Kidney (tissue), 14 donors: ENCODE measurements around the gene DR1. TPM values are rescaled to one million over a fixed set of nuclear protein-coding genes. Genes with fewer than 3 reads are reported as not detected.

Source experiments
- DNase-seq, 5 donors: peaks; one replicate each; pipeline ENCODE4 v3.0.0-alpha.2; 2013 to 2020
- FAIRE-seq: peaks from 2 replicates; lab custom pipeline; 2012; peaks lifted over from hg19 to GRCh38; lab: Jason Lieb, UNC
- H3K27ac ChIP-seq, 2 donors: one replicate each; pipeline ENCODE4 v1.7.0; 2013; ENCODE audit warnings: low read depth in 2 of 2, low read length in 2 of 2, inconsistent platforms in 1 of 2
- H3K27me3 ChIP-seq: one replicate; pipeline ENCODE4 v1.7.1; 2013; ENCODE audit warnings: low read length, inconsistent platforms; ENCODE audit not compliant: control insufficient read depth, insufficient read depth
- H3K36me3 ChIP-seq, 3 donors: one replicate each; pipeline versions ENCODE4 v1.7.0 to v1.7.1; 2013; ENCODE audit warnings: low read length in 3 of 3, control low read depth in 1 of 3, inconsistent platforms in 1 of 3; ENCODE audit not compliant: insufficient read depth in 3 of 3, control insufficient read depth in 2 of 3
- H3K4me1 ChIP-seq, 3 donors: one replicate each; pipeline versions ENCODE4 v1.7.0 to v1.7.1; 2013; ENCODE audit warnings: low read length in 3 of 3, inconsistent platforms in 1 of 3, low read depth in 1 of 3; ENCODE audit not compliant: control insufficient read depth in 2 of 3, insufficient read depth in 2 of 3
- H3K4me3 ChIP-seq, 3 donors: one replicate each; pipeline versions ENCODE4 v1.7.0 to v1.8.1; 2013; ENCODE audit warnings: low read length in 3 of 3, control low read depth in 1 of 3, inconsistent platforms in 1 of 3
- H3K9ac ChIP-seq, 3 donors: one replicate each; pipeline versions ENCODE4 v1.7.0 to v1.7.1; 2013; ENCODE audit warnings: low read length in 3 of 3, control low read depth in 1 of 3, inconsistent platforms in 1 of 3
- H3K9me3 ChIP-seq, 3 donors: one replicate each; pipeline versions ENCODE4 v1.7.0 to v1.7.1; 2013; ENCODE audit warnings: low read length in 3 of 3, control low read depth in 1 of 3, inconsistent platforms in 1 of 3; ENCODE audit not compliant: control insufficient read depth in 2 of 3, insufficient read depth in 1 of 3
- intact Hi-C: fragments of 100-400 bp; cut with DNase I; formaldehyde crosslinking; loops from one replicate; pipeline ENCODE4 v1.11.1; 2022
- polyA plus RNA-seq: library from polyadenylated mRNA; stranded (reverse); fragments of 350-450 nt; fragmentation: Illumina TruSeq; extraction: RNeasy Lipid Tissue Mini Kit (QIAGEN cat#74804); gene quantifications from one replicate; pipeline ENCODE4 v1.2.3, GENCODE V29; 2014; ENCODE audit warnings: low read depth, low replicate concordance; ENCODE audit not compliant: insufficient read depth
- total RNA-seq: library from RNA; stranded (reverse); fragmentation: NEBNext Ultra II Directional; extraction: Animal tissue kit (Norgen Biotek cat#: 25700); gene quantifications from one replicate; pipeline ENCODE4 v1.2.1, GENCODE V29; 2021
- TF ChIP-seq, protein P1 (sequence below): IDR thresholded peaks from 3 replicates; pipeline ENCODE4 v1.5.1; 2012; ENCODE audit warnings: mild to moderate bottlenecking, moderate library complexity, borderline replicate concordance; ENCODE audit not compliant: insufficient read depth; ENCODE audit errors: extremely low read depth
- donor health status: control.
- donor health status: control.
- donor health status: control.
- donor health status: control.
- donor health status: control.
- donor health status: DM: yes; HTN: yes; CAD: no.
- donor health status: Normal renal cell carcinoma (clear cell type).

Gene DR1
- total and polyA plus RNA-seq, 2 donors from 2014 or later, result 15.6 to 49.8 TPM

DNA sequence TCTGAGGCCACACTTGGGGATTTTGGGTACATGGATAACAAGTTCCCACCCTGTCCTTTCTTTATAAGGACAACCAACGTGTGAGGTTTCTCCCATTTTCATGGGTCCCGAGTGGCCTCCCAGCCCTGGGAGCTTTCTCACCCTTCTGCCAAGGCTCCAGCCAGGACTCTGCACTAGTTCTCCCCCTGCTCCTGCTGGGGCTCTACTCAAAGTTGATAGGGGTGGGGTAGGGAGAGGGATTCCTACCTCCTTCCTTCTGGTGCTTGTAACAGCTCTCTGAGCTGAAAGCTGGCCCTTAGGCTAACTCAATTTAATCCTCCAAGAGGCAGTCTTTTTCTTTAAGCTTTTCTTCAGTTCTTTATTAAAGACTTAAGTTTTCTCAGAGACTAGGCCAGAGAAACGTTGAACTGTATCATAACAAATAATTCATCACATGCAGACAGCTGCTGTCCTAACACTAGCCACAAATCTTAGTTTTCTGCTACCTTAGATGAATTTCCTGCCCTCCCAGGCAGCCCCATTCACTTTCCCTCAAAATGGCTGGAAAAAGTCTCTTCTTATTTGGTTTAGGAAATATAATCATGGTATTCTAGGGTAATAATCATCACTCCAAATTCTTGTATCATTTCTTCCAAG lies 22.4 kb upstream of the DR1 start:
- FAIRE-seq, result no peak
- DNase-seq, result no peak
- intact Hi-C loops, result no loop called here

DNA sequence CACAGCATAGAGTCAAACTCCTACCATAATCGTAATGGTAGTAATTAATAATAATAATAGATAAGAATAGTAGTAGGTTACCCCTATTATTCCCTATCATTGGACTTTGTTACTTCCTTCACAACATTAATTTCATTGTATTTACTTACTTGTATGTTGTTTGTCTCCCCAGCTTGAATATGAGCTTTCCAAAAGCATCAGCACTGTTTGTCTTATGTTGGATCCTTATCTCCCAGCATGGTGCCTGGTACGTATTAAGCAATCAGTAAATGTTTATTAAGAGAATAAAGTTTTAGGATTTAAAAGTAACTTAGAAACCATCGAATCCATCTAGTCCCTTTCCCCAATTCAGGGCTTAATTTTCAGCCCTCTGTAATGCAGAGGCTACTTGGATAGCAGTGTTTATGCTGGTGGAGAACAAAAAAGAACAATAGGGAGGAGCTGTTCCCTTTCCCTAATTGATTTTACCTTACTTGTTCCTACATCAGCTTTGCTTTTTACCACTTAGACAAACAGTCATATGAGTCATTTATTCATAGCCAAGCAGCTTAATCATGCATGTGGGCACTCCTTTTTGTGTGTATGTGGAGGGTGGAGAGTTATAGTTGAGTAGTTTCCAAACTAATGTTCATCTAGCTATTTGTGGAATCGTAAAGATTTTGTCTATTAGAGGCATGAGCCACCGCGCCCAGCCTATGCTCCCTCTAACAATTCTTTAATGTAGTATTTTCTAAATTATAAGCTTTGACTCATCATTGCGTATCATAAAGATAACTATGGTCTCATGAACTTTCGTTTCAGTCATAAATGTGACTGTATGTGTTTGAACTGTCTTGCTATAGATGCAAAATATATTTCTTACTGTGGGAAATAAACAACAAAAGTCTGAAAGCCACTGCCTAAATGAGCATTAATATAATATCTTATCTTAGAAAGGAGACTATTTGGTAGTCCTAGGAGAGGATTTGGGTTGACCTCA lies 20.9 kb upstream of the DR1 start:
- Histone ChIP-seq H3K4me3 (no peak overlapping the region), H3K27ac (no peak overlapping the region), H3K36me3 (no peaks in the 10 kb centered on the region), H3K27me3 (no peaks in the 10 kb centered on the region), H3K4me1 (no peaks in the 10 kb centered on the region), H3K9ac (no peak overlapping the region), H3K9me3 (no peaks in the 10 kb centered on the region)
- FAIRE-seq (no peak), DNase-seq (peak in 1 of 5 donors; percentile 15)
- intact Hi-C loops, result no loop called here
- TF ChIP-seq, protein P1, sequence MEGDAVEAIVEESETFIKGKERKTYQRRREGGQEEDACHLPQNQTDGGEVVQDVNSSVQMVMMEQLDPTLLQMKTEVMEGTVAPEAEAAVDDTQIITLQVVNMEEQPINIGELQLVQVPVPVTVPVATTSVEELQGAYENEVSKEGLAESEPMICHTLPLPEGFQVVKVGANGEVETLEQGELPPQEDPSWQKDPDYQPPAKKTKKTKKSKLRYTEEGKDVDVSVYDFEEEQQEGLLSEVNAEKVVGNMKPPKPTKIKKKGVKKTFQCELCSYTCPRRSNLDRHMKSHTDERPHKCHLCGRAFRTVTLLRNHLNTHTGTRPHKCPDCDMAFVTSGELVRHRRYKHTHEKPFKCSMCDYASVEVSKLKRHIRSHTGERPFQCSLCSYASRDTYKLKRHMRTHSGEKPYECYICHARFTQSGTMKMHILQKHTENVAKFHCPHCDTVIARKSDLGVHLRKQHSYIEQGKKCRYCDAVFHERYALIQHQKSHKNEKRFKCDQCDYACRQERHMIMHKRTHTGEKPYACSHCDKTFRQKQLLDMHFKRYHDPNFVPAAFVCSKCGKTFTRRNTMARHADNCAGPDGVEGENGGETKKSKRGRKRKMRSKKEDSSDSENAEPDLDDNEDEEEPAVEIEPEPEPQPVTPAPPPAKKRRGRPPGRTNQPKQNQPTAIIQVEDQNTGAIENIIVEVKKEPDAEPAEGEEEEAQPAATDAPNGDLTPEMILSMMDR, result no peak

More for the DNA sequence above, 22.4 kb upstream of the DR1 start:
- Histone ChIP-seq H3K9ac (no peak overlapping the region), H3K4me1 (no peaks in the 10 kb centered on the region), H3K4me3 (no peak overlapping the region), H3K9me3 (no peaks in the 10 kb centered on the region), H3K27me3 (no peaks in the 10 kb centered on the region), H3K27ac (no peak overlapping the region), H3K36me3 (no peaks in the 10 kb centered on the region)
- TF ChIP-seq, protein P1, result no peak

DNA sequence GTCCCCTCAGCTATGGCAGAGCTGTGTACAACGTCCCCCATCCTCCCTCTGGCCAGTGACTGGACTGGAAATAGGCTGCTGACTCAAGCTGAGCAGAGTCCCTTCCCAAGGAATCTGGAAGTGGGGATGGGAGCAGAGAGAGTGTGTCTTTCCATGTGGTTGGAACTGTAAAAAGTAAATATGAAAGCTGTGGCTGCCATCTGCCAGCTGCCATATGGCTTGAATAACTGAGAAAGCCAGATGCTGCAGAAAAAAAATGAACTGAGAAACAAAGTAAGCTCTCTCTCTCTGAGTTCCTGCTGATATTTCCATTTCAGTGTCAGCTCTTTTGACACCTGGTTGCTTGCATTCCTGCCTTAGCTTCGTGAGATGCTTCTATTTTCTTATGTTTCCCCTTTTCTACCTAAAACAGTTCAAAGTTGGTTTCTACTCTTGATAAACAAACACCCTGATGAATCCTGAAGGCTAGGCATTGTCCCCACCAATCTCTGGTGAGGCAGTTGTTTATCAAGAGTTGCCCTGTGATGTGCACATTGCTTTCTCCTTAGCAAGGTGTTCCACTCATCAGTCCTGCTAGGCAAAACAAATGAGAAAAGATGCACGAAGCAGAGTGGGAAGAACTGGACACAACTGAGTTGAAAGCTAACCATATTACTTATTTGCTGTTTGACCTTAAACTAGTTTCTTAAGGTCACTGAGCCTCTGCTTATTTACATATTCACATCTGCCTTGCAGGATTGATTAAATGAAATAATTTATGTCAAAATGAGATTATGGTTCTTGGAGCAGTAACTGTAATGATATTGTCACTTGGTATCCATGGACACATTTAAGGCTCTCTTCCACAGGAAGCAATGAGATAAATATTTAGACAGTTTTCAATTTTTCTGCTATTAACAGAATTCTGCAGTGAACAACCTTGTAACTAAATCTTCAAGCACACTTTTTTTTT lies 16.6 kb upstream of the DR1 start:
- H3K9me3 ChIP-seq, result no peaks in the 10 kb centered on the region
- no peak for FAIRE-seq
- no peak overlapping the region for H3K27ac ChIP-seq
- no peak overlapping the region for H3K9ac ChIP-seq
- no peak overlapping the region for H3K4me3 ChIP-seq
- intact Hi-C loops, result no loop called here
- TF ChIP-seq, protein P1, result no peak
- no peaks in the 10 kb centered on the region for H3K36me3 ChIP-seq
- no peaks in the 10 kb centered on the region for H3K27me3 ChIP-seq
- peak in 1 of 5 donors; percentile 25 for DNase-seq
- no peaks in the 10 kb centered on the region for H3K4me1 ChIP-seq
